AG08396 (cell line): Measurements from ENCODE around the gene ACAP1.
"Not testable (repeated sequence)": the region's sequence is repeated elsewhere in the genome, so short reads cannot be mapped to it uniquely, and the experiment has no call there.

Experiments
- DNase-seq: peaks from one replicate; pipeline ENCODE4 v3.0.0; 2012; ENCODE audit warnings: low spot score, mixed read lengths

ACAP1 gene

GRCh38 chr17:7356072-7356549 lies 19.8 kb downstream of the ACAP1 start:
- peak; percentile 71 for DNase-seq

DNA sequence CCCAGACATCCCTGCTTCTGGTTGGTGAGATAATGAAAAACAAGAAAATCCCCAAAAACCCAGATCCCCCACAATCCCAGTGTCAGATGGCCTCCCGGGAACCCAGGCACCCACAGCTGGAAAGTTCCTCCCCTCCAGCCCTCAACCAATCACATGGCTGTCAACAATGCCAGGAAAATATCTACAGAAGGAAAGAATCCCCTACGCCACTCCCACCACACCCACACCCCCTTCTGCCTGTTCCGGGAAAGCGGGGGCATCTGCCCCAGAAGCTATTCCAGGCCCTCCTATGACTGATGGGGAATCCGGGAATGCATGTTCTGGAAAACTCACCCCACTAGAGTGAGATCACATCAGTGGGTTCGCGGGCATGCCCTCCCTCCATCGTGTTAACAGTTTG lies 20.4 kb downstream of the ACAP1 start:
- DNase-seq = no peak

- no peak for DNase-seq
Observed at GRCh38 chr17:7357381-7357780, 21.1 kb downstream of the ACAP1 start.

DNA sequence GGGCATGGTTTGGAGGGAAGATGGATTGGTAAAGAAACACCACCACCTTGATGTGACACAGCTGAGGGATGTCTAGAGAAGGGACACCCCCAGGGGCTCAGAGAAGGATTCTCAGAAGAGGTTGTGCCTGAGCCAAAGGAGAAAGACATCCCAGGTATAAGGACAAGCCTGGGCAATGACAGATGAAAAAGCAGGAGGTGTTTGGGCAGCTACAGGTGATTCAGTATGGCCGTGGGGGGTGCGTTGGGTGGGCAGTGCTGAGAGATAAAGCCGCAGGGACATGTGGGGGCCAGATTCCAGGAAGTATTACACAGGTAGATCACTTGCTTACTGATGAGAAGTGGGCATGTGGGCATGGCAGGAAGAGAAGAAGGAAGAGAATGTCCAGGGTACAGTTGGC lies 25.6 kb downstream of the ACAP1 start:
- no peak for DNase-seq

- DNase-seq = no peak
Observed at GRCh38 chr17:7363311-7363710, 27.0 kb downstream of the ACAP1 start.

GRCh38 chr17:7365963-7366362 lies 29.6 kb downstream of the ACAP1 start:
- DNase-seq = not testable (repeated sequence)

- no peak for DNase-seq
Observed at GRCh38 chr17:7367083-7367482, 30.8 kb downstream of the ACAP1 start.

GRCh38 chr17:7367918-7368598 lies 31.7 kb downstream of the ACAP1 start:
- DNase-seq = no peak

GRCh38 chr17:7368599-7368994 lies 32.3 kb downstream of the ACAP1 start:
- DNase-seq = not testable (repeated sequence)

- DNase-seq = no peak
Observed at GRCh38 chr17:7369825-7370224, 33.5 kb downstream of the ACAP1 start.

GRCh38 chr17:7370853-7371252 lies 34.5 kb downstream of the ACAP1 start:
- no peak for DNase-seq

DNA sequence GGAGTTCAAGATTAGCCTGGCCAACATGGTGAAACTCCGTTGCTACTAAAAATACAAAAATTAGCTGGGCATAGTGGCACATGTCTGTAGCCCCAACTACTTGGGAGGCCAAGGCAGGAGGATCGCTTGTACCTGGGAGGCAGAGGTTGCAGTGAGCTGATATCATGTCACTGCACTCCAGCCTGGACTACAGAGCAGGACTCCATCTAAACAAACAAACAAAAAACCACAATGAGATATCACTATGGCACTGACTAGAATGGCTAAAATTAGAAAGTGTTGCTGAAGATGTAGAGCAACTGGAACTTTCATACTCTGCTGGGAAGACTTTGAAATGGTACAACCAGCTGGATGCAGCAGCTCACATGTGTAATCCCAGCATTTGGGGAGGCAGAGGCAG lies 38.0 kb downstream of the ACAP1 start:
- no peak for DNase-seq

DNA sequence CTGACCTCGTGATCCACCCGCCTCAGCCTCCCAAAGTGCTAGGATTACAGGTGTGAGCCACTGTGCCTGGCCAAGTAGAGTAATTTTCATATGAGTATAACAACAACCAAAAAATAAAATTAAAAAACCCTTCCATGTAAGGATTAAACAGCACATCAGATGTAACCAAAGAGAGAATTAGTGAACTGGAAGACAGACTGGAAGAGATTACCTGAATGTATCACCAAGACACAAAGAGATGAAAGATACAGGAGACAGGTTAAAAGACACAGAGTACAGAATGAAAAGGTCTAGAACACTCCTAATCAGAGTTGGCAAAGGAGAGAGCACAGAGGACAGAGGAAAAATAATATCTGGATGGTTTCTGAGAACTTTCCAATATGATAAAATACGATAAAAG lies 42.8 kb downstream of the ACAP1 start:
- DNase-seq = no peak

DNA sequence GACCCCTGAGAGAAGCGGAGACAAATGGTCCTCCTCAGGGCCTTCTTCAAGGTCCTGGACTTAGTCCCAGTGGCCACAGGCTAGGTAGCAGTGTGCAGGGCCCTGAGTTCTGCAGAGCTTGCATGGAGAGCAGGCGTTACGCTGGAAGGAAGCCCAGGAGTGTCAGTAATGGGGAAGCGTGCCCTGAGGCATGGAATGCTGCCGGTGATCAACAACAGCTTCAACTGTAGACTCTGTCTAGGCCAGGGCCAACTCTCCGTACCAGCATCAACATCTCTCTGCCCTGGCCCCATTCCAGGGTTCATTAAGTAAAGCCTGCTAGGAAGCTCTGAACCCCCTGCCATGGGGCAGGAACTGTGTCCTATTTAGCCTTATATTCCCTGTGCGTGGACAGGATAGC lies 44.0 kb downstream of the ACAP1 start:
- peak; percentile 69 for DNase-seq

- peak; percentile 48 for DNase-seq
Observed at GRCh38 chr17:7380855-7381683, 44.7 kb downstream of the ACAP1 start, which contains the start of gene TNK1. Gene TNK1 (plus strand): TSS chr17:7381089. CDS start chr17:7382927, 1,838 bp downstream.

GRCh38 chr17:7382901-7383300 lies 46.6 kb downstream of the ACAP1 start:
- DNase-seq = no peak

DNA sequence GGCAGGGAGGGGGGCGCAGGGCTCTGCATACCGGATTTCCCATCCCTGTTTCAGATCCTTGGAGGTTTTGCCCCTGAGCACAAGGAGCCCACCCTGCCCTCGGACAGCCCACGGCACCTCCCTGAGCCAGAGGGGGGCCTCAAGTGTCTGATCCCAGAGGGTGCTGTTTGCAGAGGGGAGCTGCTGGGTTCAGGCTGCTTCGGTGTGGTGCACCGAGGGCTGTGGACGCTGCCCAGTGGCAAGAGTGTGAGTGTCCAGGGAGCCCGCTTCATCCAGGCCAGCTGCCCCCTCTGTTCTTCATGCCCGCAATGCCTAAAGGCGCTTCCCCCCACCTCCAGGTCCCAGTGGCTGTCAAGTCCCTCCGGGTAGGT lies 47.0 kb downstream of the ACAP1 start:
- DNase-seq = no peak

GRCh38 chr17:7383742-7384488 lies 47.6 kb downstream of the ACAP1 start:
- peak; percentile 77 for DNase-seq

GRCh38 chr17:7384489-7385081 lies 48.3 kb downstream of the ACAP1 start:
- DNase-seq = no peak

DNA sequence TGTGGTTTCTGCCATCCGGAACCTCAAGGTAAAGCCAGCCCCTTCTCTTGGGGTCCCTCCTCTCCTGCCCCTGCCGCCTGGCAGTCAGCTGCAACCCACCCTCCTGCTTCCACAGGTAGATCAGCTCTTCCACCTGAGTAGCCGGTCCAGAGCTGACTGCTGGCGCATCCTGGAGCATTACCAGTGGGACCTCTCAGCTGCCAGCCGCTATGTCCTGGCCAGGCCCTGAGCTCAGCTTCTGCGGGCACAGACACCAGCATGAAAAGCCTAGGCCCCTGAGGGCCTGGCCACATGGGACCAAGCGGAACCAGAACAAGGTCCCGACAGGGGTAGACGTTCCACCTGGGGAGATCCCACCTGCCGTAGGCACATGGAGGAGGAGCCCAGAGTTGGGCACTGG lies 52.5 kb downstream of the ACAP1 start:
- DNase-seq = no peak

GRCh38 chr17:7389924-7390910 lies 53.9 kb downstream of the ACAP1 start:
- DNase-seq = no peak
